DMS 273 treated with DMSO at 0.1 percent for 48 hours (cell line): ENCODE results near the gene SYNE4.
A peak's percentile ranks its signal among the peaks of the same experiment; 100 is the strongest.
"Not testable (repeated sequence)": the region's sequence is repeated elsewhere in the genome, so short reads cannot be mapped to it uniquely, and the experiment has no call there.

Source experiments
- DNase-seq: peaks from one replicate; lab custom pipeline; 2025; lab: John Stamatoyannopoulos, UW

The SYNE4 gene

GRCh38 chr19:36008336-36008978, at the start of gene SYNE4:
SYNE4 (minus strand) TSS chr19:36008813; CDS start chr19:36008681, 132 bp downstream.
- no peak for DNase-seq

GRCh38 chr19:36054733-36055686, 46.4 kb upstream of the SYNE4 start, which contains the start of gene WDR62:
WDR62 (plus strand) TSS chr19:36054897; CDS start chr19:36054972, 75 bp downstream.
- DNase-seq, result peak; percentile 95

GRCh38 chr19:36054119-36054732, 45.6 kb upstream of the SYNE4 start, which contains the start of gene THAP8:
THAP8 (minus strand) TSS chr19:36054285; CDS start chr19:36054217, 68 bp downstream.
- DNase-seq, result peak; percentile 98

- DNase-seq, result no peak
These were observed 43.0 kb upstream of the SYNE4 start for GRCh38 chr19:36051637-36052036.

GRCh38 chr19:36051236-36051635, 42.6 kb upstream of the SYNE4 start:
- peak; percentile 9 for DNase-seq

GRCh38 chr19:36049080-36049698, 40.6 kb upstream of the SYNE4 start:
- no peak for DNase-seq

- DNase-seq, result no peak
These were observed 39.2 kb upstream of the SYNE4 start for GRCh38 chr19:36047835-36048234.

GRCh38 chr19:36046443-36047050, 37.9 kb upstream of the SYNE4 start:
- DNase-seq, result no peak

- DNase-seq, result no peak
These were observed 35.3 kb upstream of the SYNE4 start for GRCh38 chr19:36043952-36044351.

GRCh38 chr19:36041831-36042230, 33.2 kb upstream of the SYNE4 start:
- no peak for DNase-seq

GRCh38 chr19:36041092-36041491, 32.5 kb upstream of the SYNE4 start:
- DNase-seq, result not testable (repeated sequence)

- DNase-seq, result no peak
These were observed 31.9 kb upstream of the SYNE4 start for GRCh38 chr19:36040495-36040894.

- DNase-seq, result peak; percentile 15
These were observed 23.9 kb upstream of the SYNE4 start, which contains the start of gene CLIP3 for GRCh38 chr19:36032251-36033104. CLIP3 (minus strand) TSS chr19:36032873; CDS start chr19:36032357, 516 bp downstream.

- no peak for DNase-seq
These were observed 22.7 kb upstream of the SYNE4 start for GRCh38 chr19:36031308-36031707.

GRCh38 chr19:36030264-36031148, 21.9 kb upstream of the SYNE4 start:
- peak; percentile 54 for DNase-seq

GRCh38 chr19:36028313-36029041, 19.9 kb upstream of the SYNE4 start:
- no peak for DNase-seq

- no peak for DNase-seq
These were observed 19.1 kb upstream of the SYNE4 start for GRCh38 chr19:36027696-36028095.

GRCh38 chr19:36026091-36026876, 17.7 kb upstream of the SYNE4 start:
- DNase-seq, result no peak
